PFSK-1 (cell line): Measurements from ENCODE around the gene KIRREL3.

Experiments
- FOXP2 ChIP-seq: optimal IDR thresholded peaks from 2 replicates; pipeline ENCODE3; 2011; ENCODE audit warnings: borderline replicate concordance, control low read depth, inconsistent platforms; ENCODE audit not compliant: insufficient read depth; ENCODE audit errors: extremely low read length, extremely low read depth
- POLR2AphosphoS5 ChIP-seq: IDR thresholded peaks from 2 replicates; pipeline ENCODE4 v1.6.1; 2012; ENCODE audit warnings: low read depth, mild to moderate bottlenecking, control low read depth, low read length, moderate library complexity
- REST ChIP-seq, 2 experiments: IDR thresholded peaks; 2 replicates each; pipeline versions ENCODE4 v1.6.1 to v1.8.0; 2011 to 2012; ENCODE audit warnings: low read depth in 2 of 2, low read length in 2 of 2, control low read depth in 1 of 2, inconsistent platforms in 1 of 2, mild to moderate bottlenecking in 1 of 2, moderate library complexity in 1 of 2; ENCODE audit not compliant: insufficient read depth in 1 of 2
- SIN3A ChIP-seq: IDR thresholded peaks from 2 replicates; pipeline ENCODE4 v1.6.1; 2012; ENCODE audit warnings: mild to moderate bottlenecking, low read length, moderate library complexity, borderline replicate concordance; ENCODE audit not compliant: insufficient read depth

DNA sequence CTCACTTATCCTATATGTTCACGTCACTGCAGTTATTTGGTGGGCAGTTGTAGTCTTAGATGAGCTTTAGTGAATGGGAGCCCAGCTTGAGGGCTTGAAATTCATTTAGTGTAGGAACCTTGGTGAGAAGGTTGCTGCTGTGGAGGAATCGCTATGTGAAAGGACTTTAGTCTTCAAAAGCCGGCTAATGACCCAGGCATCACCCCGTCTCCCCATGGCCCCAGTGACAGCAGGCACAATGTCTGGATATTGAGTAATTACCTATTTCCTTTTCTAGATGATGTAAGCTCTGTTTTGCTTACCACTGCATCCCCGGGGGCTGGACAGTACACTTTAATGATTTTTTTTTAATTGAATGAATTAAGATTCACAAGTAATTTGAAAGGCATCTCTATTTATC is 361.9 kb downstream of the KIRREL3 start:
- no peak for TF ChIP-seq REST (IDR thresholded peaks at IDR 0.05; ENCODE audit: insufficient read depth in 1 of 2, low read depth in 2 of 2, low read length in 2 of 2)
- no peak for TF ChIP-seq FOXP2
- no peak for TF ChIP-seq POLR2AphosphoS5
- TF ChIP-seq SIN3A, result no peak
